GM12878 (cell line): ENCODE measurements around the gene TMEM151A. TPM values are rescaled to one million over a fixed set of nuclear protein-coding genes. Genes with fewer than 3 reads are reported as not detected.

Experiments used
- ATAC-seq: fragments of 200-7000 bp; cut with Tn5 transposase; 3 replicates; pipeline ENCODE4 v1.9.1; 2020; ENCODE audit warnings: mild to moderate bottlenecking, moderate library complexity
- BruUV-seq: library from RNA; stranded (reverse); fragments of 400-500 nt; replicated peaks from 2 replicates; lab custom pipeline; 2021; lab: Mats Ljungman, UMichigan
- CTCF ChIA-PET: fragments of 300-600 bp; sonication (Branson Sonifier 250); formaldehyde crosslinking; extraction: SDS; loops from one replicate; lab custom pipeline; 2021; ENCODE audit warnings: inconsistent platforms; lab: Yijun Ruan, JAX
- POLR2A ChIA-PET: fragments of 350-600 bp; formaldehyde crosslinking; extraction: SDS; loops from one replicate; lab custom pipeline; 2021; ENCODE audit warnings: inconsistent platforms; lab: Charles Lee
- RAD21 ChIA-PET: fragments of 300-600 bp; sonication (Branson Sonifier 250); formaldehyde crosslinking; loops from one replicate; lab custom pipeline; 2023; ENCODE audit warnings: antibody characterized with exemption; ENCODE audit not compliant: unreplicated experiment; lab: Charles Lee
- SMC1A ChIA-PET: fragments of 300-600 bp; sonication (Branson Sonifier 250); formaldehyde crosslinking; loops from one replicate; lab custom pipeline; 2023; ENCODE audit not compliant: unreplicated experiment, uncharacterized antibody; lab: Charles Lee
- DNase-seq: peaks from one replicate; pipeline ENCODE4 v3.0.0-alpha.2; 2011; ENCODE audit warnings: low read depth, low spot score
- FAIRE-seq: peaks from 3 replicates; lab custom pipeline; 2011; peaks lifted over from hg19 to GRCh38; lab: Jason Lieb, UNC
- H2AFZ ChIP-seq: 2 replicates; pipeline ENCODE4 v1.6.0; 2011; ENCODE audit warnings: low read depth, low read length, control low read depth; ENCODE audit not compliant: control insufficient read depth
- H3K27ac ChIP-seq: 2 replicates; pipeline ENCODE4 v1.5.1; 2011; ENCODE audit warnings: control low read depth; ENCODE audit not compliant: control insufficient read depth, insufficient read depth
- H3K27me3 ChIP-seq, 2 experiments: replicated peaks in 1 of 2; 2 replicates each; pipeline versions ENCODE4 v1.6.0 to v1.6.1; 2011; ENCODE audit warnings: low read length in 1 of 2; ENCODE audit not compliant: control insufficient read depth in 2 of 2, insufficient read depth in 2 of 2
- H3K36me3 ChIP-seq, 2 experiments: 2 replicates each; pipeline ENCODE4 v1.5.1; 2011; ENCODE audit warnings: low read length in 1 of 2; ENCODE audit not compliant: control insufficient read depth in 2 of 2, insufficient read depth in 2 of 2
- H3K4me1 ChIP-seq: 2 replicates; pipeline ENCODE4 v1.6.1; 2011; ENCODE audit warnings: mild to moderate bottlenecking, low read length, moderate library complexity, mixed read lengths; ENCODE audit not compliant: control insufficient read depth, insufficient read depth
- H3K4me2 ChIP-seq: 2 replicates; pipeline ENCODE4 v1.6.0; 2011; ENCODE audit warnings: control low read depth; ENCODE audit not compliant: control insufficient read depth, insufficient read depth
- H3K4me3 ChIP-seq: fragments of 200-600 bp; sonication (generic); 2 replicates; pipeline ENCODE4 v1.5.1; 2016
- H3K79me2 ChIP-seq: 2 replicates; pipeline ENCODE4 v1.6.0; 2011; ENCODE audit warnings: low read length; ENCODE audit not compliant: control insufficient read depth, insufficient read depth
- H3K9ac ChIP-seq: 2 replicates; pipeline ENCODE4 v1.8.0; 2011; ENCODE audit warnings: low read length, control low read depth, mixed read lengths; ENCODE audit not compliant: control insufficient read depth, insufficient read depth
- H3K9me3 ChIP-seq: replicated peaks from 3 replicates; pipeline ENCODE4 v1.5.1; 2011; ENCODE audit warnings: mild to moderate bottlenecking, low read length; ENCODE audit not compliant: control insufficient read depth, insufficient read depth
- H4K20me1 ChIP-seq: 2 replicates; pipeline ENCODE4 v1.6.0; 2011; ENCODE audit not compliant: control insufficient read depth, insufficient read depth
- CHD1 ChIP-seq: IDR thresholded peaks from 2 replicates; pipeline ENCODE4 v1.6.1; 2012; ENCODE audit warnings: low read depth, low read length, improper control_type of control experiment
- EED ChIP-seq: sonication (generic); IDR thresholded peaks from 2 replicates; pipeline ENCODE4 v1.6.1; 2016; ENCODE audit warnings: antibody characterized with exemption, low read depth
- FOXM1 ChIP-seq: IDR thresholded peaks from 2 replicates; pipeline ENCODE4 v1.6.1; 2012; ENCODE audit warnings: low read depth, mild to moderate bottlenecking, inconsistent platforms, low read length, moderate library complexity
- HCFC1 ChIP-seq: fragments of 150-350 bp; IDR thresholded peaks from 2 replicates; pipeline ENCODE4 v1.6.1; 2014; ENCODE audit warnings: low read length
- MEF2B ChIP-seq: fragments of 450-650 bp; IDR thresholded peaks from 2 replicates; pipeline ENCODE4 v1.6.1; 2018; ENCODE audit warnings: mild to moderate bottlenecking, moderate library complexity; ENCODE audit not compliant: partially characterized antibody, poor library complexity, severe bottlenecking
- MXI1 ChIP-seq: fragments of 150-350 bp; IDR thresholded peaks from 2 replicates; pipeline ENCODE4 v1.6.1; 2011; ENCODE audit warnings: low read depth, mild to moderate bottlenecking, inconsistent platforms, low read length, improper control_type of control experiment
- MYC ChIP-seq: IDR thresholded peaks from 2 replicates; pipeline ENCODE4 v1.6.1; 2011; ENCODE audit warnings: mild to moderate bottlenecking, low read length, moderate library complexity, inconsistent platforms; ENCODE audit not compliant: insufficient read depth, insufficient replicate concordance, insufficient read length, severe bottlenecking
- TARDBP ChIP-seq: IDR thresholded peaks from 2 replicates; pipeline ENCODE4 v1.6.1; 2016; ENCODE audit warnings: borderline replicate concordance
- ZBTB33 ChIP-seq: fragments of 450-650 bp; IDR thresholded peaks from 2 replicates; pipeline ENCODE4 v1.6.1; 2017; ENCODE audit warnings: mild to moderate bottlenecking
- ZNF24 ChIP-seq: fragments of 450-650 bp; IDR thresholded peaks from 2 replicates; pipeline ENCODE4 v1.6.1; 2017; ENCODE audit warnings: antibody characterized with exemption, mild to moderate bottlenecking
- ZNF687 ChIP-seq: fragments of 450-650 bp; IDR thresholded peaks from 2 replicates; pipeline ENCODE4 v1.6.1; 2017; ENCODE audit warnings: mild to moderate bottlenecking, moderate library complexity
- WGBS: methylation state at CpG from one replicate; pipeline ENCODE4 v1.1.6; 2016; ENCODE audit warnings: low lambda C conversion rate; ENCODE audit not compliant: insufficient replicate concordance, insufficient coverage; ENCODE audit errors: missing lambda C conversion rate; 5-methylcytosine and 5-hydroxymethylcytosine counted together
- in situ Hi-C: fragments of 300-500 bp; cut with MboI; formaldehyde crosslinking; loops from 9 replicates; pipeline ENCODE4 v1.14.3; 2018; ENCODE audit warnings: mixed read lengths
- intact Hi-C: fragments of 100-400 bp; cut with micrococcal nuclease; formaldehyde crosslinking; loops from one replicate; pipeline ENCODE4 v1.14.2; 2022; ENCODE audit not compliant: unreplicated experiment
- polyA plus RNA-seq, 11 experiments: library from polyadenylated mRNA; depleted of rRNA in 4 of 11; unstranded in 6 of 11; stranded (reverse) in 5 of 11; fragments of >200 nt; fragmentation: Nextera tagmentation in 4 of 11; fragmentation: Illumina TruSeq in 1 of 11; extraction: Ambion mirVana in 4 of 11; extraction: Trizol in 1 of 11; gene quantifications; 1 replicate in 1 of 11; 2 replicates in 10 of 11; pipeline versions ENCODE4 v1.2.1 to v1.2.3, GENCODE V29; 2011 to 2016; ENCODE audit warnings: inconsistent platforms in 2 of 11, missing spikeins in 2 of 11, low read depth in 1 of 11
- total RNA-seq, 4 experiments: library from RNA; depleted of rRNA in 3 of 4; stranded (reverse); fragments of >200 nt in 3 of 4; fragmentation: Illumina TruSeq in 1 of 4; extraction: Trizol in 1 of 4; gene quantifications; 2 replicates each; pipeline versions ENCODE4 v1.2.1 to v1.2.3, GENCODE V29; 2013 to 2021

Gene TMEM151A
- total and polyA plus RNA-seq, 10 of the 15 experiments (the other 5 are each of a cell fraction or from before 2014, with no cell fraction given), result not detected

GRCh38 chr11:66266378-66267038 is 25.2 kb upstream of the TMEM151A start (continued):
- TF ChIP-seq ZNF24, result no peak

- H2AFZ ChIP-seq, result peak overlapping the region; percentile 73
- ATAC-seq (no peak), DNase-seq (no peak), FAIRE-seq (no peak)
- in situ Hi-C loops (no loop called here), intact Hi-C loops (no loop called here)
- no peaks in the 10 kb centered on the region for H4K20me1 ChIP-seq
- H3K27me3 ChIP-seq, result no peaks in the 10 kb centered on the region
- H3K4me3 ChIP-seq, result peak overlapping the region; percentile 61; the same call in 1 of the 2 replicates
- no TSS peak for BruUV-seq
- no peak overlapping the region for H3K27ac ChIP-seq
- 33% methylated on average over 13 of the region's 13 CpGs for WGBS
- ChIA-PET CTCF (interaction anchor here (1.3 to 1.6 kb wide), 3 partner anchors 22 to 198 kb away, joined by 3 to 5 read pairs (median 5); partner anchors contain the start of gene YIF1A), RAD21 (interaction anchor here (1.3 kb wide), 1 partner anchor 16 kb away, joined by 5 read pairs; no protein-coding TSS in a partner anchor), SMC1A (interaction anchor here (1.0 to 2.4 kb wide), 4 partner anchors 13 to 244 kb away, joined by 3 to 10 read pairs (median 5); no protein-coding TSS in a partner anchor), POLR2A (interaction anchor here (0.6 to 2.6 kb wide), 11 partner anchors 14 to 377 kb away, joined by 3 to 26 read pairs (median 4); partner anchors contain the start of genes SF3B2 and YIF1A)
- H3K4me2 ChIP-seq, result peak overlapping the region; percentile 99
- peaks cover 16 to 30% of the 10 kb centered on the region in 2 experiments for H3K36me3 ChIP-seq
- TF ChIP-seq ZBTB33 (no peak), HCFC1 (no peak), CHD1 (no peak), ZNF687 (no peak), EED (no peak), MXI1 (no peak), FOXM1 (no peak), TARDBP (no peak), MYC (no peak), MEF2B (no peak)
- H3K4me1 ChIP-seq, result peaks cover 11% of the 10 kb centered on the region
- no peaks in the 10 kb centered on the region for H3K9me3 ChIP-seq
- H3K79me2 ChIP-seq, result peaks cover 27% of the 10 kb centered on the region
- H3K9ac ChIP-seq, result peak overlapping the region; percentile 31; the same call in 1 of the 2 replicates
Observed at GRCh38 chr11:66267039-66267378, 24.7 kb upstream of the TMEM151A start.
